DOHH2 (cell line): Measurements from ENCODE around the gene CDKN1C.

Source experiments
- H3F3A ChIP-seq: fragments of 200-600 bp; sonication (generic), shearing (Covaris generic); 2 replicates; pipeline ENCODE4 v1.6.0; 2016; ENCODE audit warnings: antibody characterized with exemption, mild to moderate bottlenecking; ENCODE audit not compliant: control insufficient read depth, insufficient read depth
- H3K27ac ChIP-seq: fragments of 200-600 bp; sonication (generic); 2 replicates; pipeline ENCODE4 v1.5.1; 2014; ENCODE audit warnings: low read depth, mild to moderate bottlenecking, low read length, moderate library complexity
- H3K27me3 ChIP-seq: fragments of 200-600 bp; sonication (generic); 2 replicates; pipeline ENCODE4 v1.6.1; 2014; ENCODE audit warnings: mild to moderate bottlenecking, low read length, mixed read lengths; ENCODE audit not compliant: control insufficient read depth
- H3K36me3 ChIP-seq: fragments of 200-600 bp; sonication (generic); 2 replicates; pipeline ENCODE4 v1.6.1; 2014; ENCODE audit warnings: mild to moderate bottlenecking, low read length, moderate library complexity, mixed read lengths; ENCODE audit not compliant: control insufficient read depth
- H3K4me1 ChIP-seq: fragments of 200-600 bp; sonication (generic); 2 replicates; pipeline ENCODE4 v1.6.1; 2014; ENCODE audit warnings: mild to moderate bottlenecking, low read length, mixed read lengths; ENCODE audit not compliant: control insufficient read depth
- H3K4me2 ChIP-seq: fragments of 200-600 bp; sonication (generic); 2 replicates; pipeline ENCODE4 v1.6.0; 2014; ENCODE audit warnings: mild to moderate bottlenecking, low read length, moderate library complexity
- H3K4me3 ChIP-seq: fragments of 200-600 bp; sonication (generic); 2 replicates; pipeline ENCODE4 v1.5.1; 2014; ENCODE audit warnings: mild to moderate bottlenecking, low read length, mixed read lengths
- H3K79me2 ChIP-seq: fragments of 200-600 bp; sonication (generic); 2 replicates; pipeline ENCODE4 v1.6.1; 2014; ENCODE audit warnings: mild to moderate bottlenecking, low read length, mixed read lengths; ENCODE audit not compliant: control insufficient read depth
- H3K9me2 ChIP-seq: fragments of 200-600 bp; sonication (generic); replicated peaks from 2 replicates; pipeline ENCODE4 v1.6.1; 2014; ENCODE audit warnings: mild to moderate bottlenecking, low read length, mixed read lengths; ENCODE audit not compliant: control insufficient read depth
- H3K9me3 ChIP-seq: fragments of 200-600 bp; sonication (generic); 2 replicates; pipeline ENCODE4 v1.6.1; 2014; ENCODE audit warnings: antibody characterized with exemption, low read length, mixed read lengths; ENCODE audit not compliant: control insufficient read depth, insufficient read depth
- H4K20me1 ChIP-seq: fragments of 200-600 bp; sonication (generic); 2 replicates; pipeline ENCODE4 v1.6.0; 2014; ENCODE audit warnings: low read depth, mild to moderate bottlenecking, antibody characterized with exemption, low read length, moderate library complexity; ENCODE audit not compliant: control insufficient read depth, insufficient read depth
- EZH2phosphoT487 ChIP-seq: fragments of 200-600 bp; sonication (generic); IDR thresholded peaks from 2 replicates; pipeline ENCODE4 v1.6.1; 2017; ENCODE audit warnings: borderline replicate concordance, mild to moderate bottlenecking, antibody characterized with exemption, low read length, moderate library complexity, mixed read lengths
- TF ChIP-seq, protein P1 (sequence below): fragments of 200-600 bp; sonication (generic); IDR thresholded peaks from one replicate; pipeline ENCODE4 v1.5.1; 2014; ENCODE audit warnings: antibody characterized with exemption, mild to moderate bottlenecking, low read depth, low read length; ENCODE audit not compliant: poor library complexity, severe bottlenecking

CDKN1C gene

DNA sequence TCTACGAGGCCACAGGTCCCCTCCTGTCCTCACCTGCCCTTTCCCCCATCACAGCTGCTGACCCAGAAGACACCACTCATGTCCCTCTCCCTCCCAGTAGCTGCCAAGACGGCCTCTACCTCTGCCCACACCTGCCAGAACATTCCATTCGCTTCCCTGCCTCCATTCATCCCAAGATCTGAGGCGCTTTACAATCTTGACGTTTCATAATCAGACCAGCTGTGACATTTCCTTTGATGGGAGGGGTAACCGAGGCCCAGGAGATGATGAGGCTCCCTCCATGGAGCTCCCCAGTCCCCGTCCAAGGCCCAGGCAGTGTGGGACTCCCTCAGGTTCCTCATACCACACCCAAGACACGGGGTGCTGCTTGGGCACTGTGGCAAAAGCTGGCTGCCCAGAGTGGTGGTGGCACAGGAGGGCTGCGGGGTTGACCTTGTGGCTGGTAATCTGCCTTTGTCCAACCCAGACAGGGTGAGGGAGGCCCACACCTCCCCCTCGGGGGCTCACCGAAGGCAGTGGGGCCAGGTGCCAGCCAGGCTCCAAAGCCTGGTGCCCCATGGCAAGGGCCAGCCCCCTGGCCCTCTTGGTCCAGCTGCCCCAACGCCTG, 26.3 kb upstream of the CDKN1C start:
- Histone ChIP-seq H3K27ac (no peak overlapping the region), H3K27me3 (no peaks in the 10 kb centered on the region), H3K79me2 (no peaks in the 10 kb centered on the region), H3K4me3 (no peak overlapping the region), H3K4me2 (no peak overlapping the region), H3K9me3 (no peaks in the 10 kb centered on the region), H3K36me3 (no peaks in the 10 kb centered on the region), H3F3A (no peaks in the 10 kb centered on the region), H3K4me1 (peaks cover 16% of the 10 kb centered on the region), H4K20me1 (no peaks in the 10 kb centered on the region), H3K9me2 (no peaks in the 10 kb centered on the region)
- TF ChIP-seq, protein P1, sequence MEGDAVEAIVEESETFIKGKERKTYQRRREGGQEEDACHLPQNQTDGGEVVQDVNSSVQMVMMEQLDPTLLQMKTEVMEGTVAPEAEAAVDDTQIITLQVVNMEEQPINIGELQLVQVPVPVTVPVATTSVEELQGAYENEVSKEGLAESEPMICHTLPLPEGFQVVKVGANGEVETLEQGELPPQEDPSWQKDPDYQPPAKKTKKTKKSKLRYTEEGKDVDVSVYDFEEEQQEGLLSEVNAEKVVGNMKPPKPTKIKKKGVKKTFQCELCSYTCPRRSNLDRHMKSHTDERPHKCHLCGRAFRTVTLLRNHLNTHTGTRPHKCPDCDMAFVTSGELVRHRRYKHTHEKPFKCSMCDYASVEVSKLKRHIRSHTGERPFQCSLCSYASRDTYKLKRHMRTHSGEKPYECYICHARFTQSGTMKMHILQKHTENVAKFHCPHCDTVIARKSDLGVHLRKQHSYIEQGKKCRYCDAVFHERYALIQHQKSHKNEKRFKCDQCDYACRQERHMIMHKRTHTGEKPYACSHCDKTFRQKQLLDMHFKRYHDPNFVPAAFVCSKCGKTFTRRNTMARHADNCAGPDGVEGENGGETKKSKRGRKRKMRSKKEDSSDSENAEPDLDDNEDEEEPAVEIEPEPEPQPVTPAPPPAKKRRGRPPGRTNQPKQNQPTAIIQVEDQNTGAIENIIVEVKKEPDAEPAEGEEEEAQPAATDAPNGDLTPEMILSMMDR = no peak
- no peak for TF ChIP-seq EZH2phosphoT487

GRCh38 chr11:2911088-2911784, 25.7 kb upstream of the CDKN1C start:
- Histone ChIP-seq H3K36me3 (no peaks in the 10 kb centered on the region), H3K4me3 (no peak overlapping the region), H3K9me2 (no peaks in the 10 kb centered on the region), H3K9me3 (no peaks in the 10 kb centered on the region), H3K27ac (no peak overlapping the region), H3F3A (no peaks in the 10 kb centered on the region), H3K4me1 (peaks cover 16% of the 10 kb centered on the region), H3K27me3 (no peaks in the 10 kb centered on the region), H3K4me2 (no peak overlapping the region), H3K79me2 (no peaks in the 10 kb centered on the region), H4K20me1 (no peaks in the 10 kb centered on the region)
- TF ChIP-seq, protein P1 = no peak
- TF ChIP-seq EZH2phosphoT487 = no peak

DNA sequence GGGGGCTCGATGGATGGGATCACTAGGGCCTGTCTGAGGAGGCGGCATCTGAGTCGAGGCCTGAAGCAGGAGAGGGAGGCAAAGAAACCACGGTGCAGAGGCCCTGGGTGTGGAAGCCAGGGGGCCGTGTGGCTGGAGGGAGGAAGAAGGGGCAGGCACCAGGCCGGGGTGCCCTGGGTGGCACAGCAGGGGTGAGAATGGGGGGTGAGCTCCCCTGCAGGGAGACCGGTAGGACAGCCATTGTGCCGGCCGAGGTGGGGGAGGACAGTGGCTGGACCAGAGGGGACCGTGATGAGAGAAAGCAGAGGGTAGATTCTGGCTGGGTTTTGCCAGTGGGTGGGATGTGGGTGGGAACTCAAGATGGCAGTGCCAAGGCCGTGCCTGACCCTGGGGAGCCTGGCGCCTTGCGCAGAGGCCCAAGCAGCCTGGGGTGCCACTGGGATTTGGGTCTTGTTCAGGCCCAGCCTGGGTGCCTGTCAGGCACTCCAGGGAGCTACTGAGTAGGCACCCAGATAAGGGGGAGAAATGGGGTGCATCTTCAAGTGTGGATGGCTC, 24.9 kb upstream of the CDKN1C start:
- H3K4me3 ChIP-seq = no peak overlapping the region
- H3K4me2 ChIP-seq = no peak overlapping the region
- H3F3A ChIP-seq = no peaks in the 10 kb centered on the region
- no peaks in the 10 kb centered on the region for H3K9me2 ChIP-seq
- TF ChIP-seq EZH2phosphoT487 = no peak
- TF ChIP-seq, protein P1 = no peak
- H3K4me1 ChIP-seq = peaks cover 16% of the 10 kb centered on the region
- H3K79me2 ChIP-seq = no peaks in the 10 kb centered on the region
- H3K27ac ChIP-seq = no peak overlapping the region
- no peaks in the 10 kb centered on the region for H4K20me1 ChIP-seq
- H3K36me3 ChIP-seq = no peaks in the 10 kb centered on the region
- no peaks in the 10 kb centered on the region for H3K9me3 ChIP-seq
- H3K27me3 ChIP-seq = no peaks in the 10 kb centered on the region
